Stimulated activated CD8-positive, alpha-beta memory T cell treated with anti-CD3 and anti-CD28 coated beads, Interleukin-7, amount 100 ng/mL, for 48 hours (primary cell): ENCODE measurements around the gene SCARB2.

ENCODE experiments used
- DNase-seq, 2 donors: peaks; one replicate each; pipeline ENCODE4 v3.0.0-alpha.2; 2020; ENCODE audit warnings: low read depth in 1 of 2; ENCODE audit errors: extremely low read depth in 1 of 2

Gene SCARB2

DNA sequence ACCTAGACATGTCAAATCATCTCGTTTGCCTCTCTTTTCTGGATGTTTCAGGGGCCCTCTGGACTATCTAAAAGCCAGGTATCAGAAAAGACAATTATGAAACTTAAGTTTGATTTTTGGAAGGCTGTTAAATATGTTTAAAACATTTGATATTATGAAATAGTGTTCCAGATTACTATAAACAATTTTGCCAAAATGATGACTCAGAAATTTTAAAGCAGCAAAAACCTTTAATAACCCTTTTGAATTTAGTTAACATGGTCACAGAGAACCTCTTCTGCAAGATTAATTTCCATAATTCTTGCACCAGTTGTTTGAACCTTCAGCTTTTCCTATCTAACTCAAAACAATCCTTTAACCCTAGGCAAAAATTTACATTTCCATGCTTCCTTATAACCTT, 19.1 kb upstream of the SCARB2 start:
- no peak for DNase-seq

- DNase-seq = no peak
Observed at GRCh38 chr4:76226418-76226817, 12.8 kb upstream of the SCARB2 start.

DNA sequence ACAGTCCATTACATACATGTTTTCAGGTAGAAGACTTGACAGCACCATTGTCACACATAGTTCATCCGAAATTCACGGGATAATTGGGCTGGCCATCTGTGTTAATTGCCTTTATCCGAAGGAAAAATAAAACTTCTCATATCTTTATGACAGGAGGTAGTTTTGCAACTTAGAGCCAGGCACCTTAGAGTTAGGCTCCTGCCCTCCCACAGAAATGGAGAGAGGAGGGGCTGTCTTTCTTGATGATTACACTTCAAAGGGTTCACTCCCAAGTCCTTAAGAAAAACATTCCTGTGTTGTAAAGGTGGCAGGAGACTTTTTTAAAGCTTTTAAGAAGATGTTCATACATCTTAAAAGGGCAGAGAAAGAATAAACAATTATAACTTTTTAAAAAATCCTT, 10.5 kb upstream of the SCARB2 start:
- DNase-seq = no peak

GRCh38 chr4:76219299-76220055, 5.9 kb upstream of the SCARB2 start:
- DNase-seq = no peak

- DNase-seq = no peak
Observed at GRCh38 chr4:76216975-76217814, 3.6 kb upstream of the SCARB2 start.

- DNase-seq = no peak
Observed at GRCh38 chr4:76216524-76216923, 2.9 kb upstream of the SCARB2 start.

GRCh38 chr4:76215077-76215476, 1.5 kb upstream of the SCARB2 start:
- DNase-seq = no peak

DNA sequence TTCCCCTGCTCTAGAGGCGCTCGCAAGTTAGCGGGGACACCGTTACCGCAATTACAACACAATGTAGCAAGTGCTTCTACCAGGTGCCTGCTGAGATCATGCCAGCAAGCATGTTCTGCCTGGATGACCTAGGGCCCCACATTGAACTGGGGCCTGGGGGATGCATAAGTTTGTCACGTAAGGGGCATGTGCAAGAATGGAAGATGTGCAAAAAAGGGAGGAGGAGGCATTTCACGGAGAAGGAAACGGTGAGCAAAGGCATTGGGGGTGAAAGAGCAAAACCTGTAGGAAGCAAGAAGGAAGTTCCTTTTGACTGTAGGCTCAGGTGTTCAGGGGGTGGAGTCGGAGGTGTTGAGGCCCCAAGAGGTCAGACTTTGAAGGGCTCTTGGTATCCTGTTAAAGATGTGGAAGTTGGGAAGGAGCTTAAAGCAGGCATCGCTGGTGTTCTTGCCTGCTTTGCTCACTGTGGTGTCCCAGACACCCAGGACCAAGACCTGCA, 602 bp upstream of the SCARB2 start:
- no peak for DNase-seq

DNA sequence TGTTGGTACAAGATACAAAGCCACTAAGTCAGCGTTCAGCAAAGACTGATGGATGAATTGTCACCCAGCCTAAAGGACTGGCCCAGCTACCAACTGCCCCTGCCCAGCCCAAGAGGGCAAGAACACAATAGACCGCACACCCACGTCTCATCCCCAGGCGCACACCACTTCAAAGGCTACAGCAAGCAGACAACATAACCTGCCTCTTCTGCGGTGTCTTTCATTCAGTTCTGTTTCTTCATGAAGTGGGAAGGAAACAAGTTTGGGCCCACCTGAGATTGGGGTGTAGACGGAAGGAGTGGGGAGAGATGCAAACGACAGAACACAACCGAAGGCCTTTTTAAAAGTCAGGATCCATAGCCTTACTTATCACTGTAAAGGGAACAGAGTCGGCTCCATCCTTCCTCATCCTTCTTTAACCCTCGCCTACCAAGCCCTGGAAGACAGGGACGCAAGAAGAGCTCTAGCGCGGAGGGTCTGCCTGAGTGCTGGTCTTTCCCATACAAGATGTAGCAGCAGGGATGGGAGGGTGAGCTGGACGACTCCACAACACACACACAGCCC, 691 bp downstream of the SCARB2 start:
- no peak for DNase-seq

- DNase-seq = no peak
Observed at GRCh38 chr4:76211769-76212708, 1.6 kb downstream of the SCARB2 start.

- no peak for DNase-seq
Observed at GRCh38 chr4:76210452-76210851, 3.2 kb downstream of the SCARB2 start.

DNA sequence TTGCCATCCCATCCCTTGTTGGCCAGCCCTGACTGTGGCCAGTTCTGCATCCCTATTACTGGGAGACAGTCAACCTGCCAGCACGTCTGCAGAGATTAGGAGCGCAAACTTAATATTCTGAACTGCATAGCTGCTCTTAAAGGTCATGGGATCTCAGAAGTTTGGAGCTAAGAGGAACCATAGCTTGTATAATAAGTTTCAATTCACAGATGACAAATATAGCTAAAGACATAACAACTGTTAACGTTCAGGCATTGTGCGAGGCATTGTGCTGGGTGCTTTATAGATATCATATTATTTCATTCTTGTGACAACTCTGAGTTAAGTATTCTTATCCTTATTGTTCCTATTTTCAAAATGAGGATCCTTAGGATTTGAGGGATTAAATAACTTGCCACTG, 3.7 kb downstream of the SCARB2 start:
- DNase-seq = no peak

- DNase-seq = no peak
Observed at GRCh38 chr4:76208005-76208765, 5.4 kb downstream of the SCARB2 start.

GRCh38 chr4:76207549-76207948, 6.1 kb downstream of the SCARB2 start:
- DNase-seq = no peak

DNA sequence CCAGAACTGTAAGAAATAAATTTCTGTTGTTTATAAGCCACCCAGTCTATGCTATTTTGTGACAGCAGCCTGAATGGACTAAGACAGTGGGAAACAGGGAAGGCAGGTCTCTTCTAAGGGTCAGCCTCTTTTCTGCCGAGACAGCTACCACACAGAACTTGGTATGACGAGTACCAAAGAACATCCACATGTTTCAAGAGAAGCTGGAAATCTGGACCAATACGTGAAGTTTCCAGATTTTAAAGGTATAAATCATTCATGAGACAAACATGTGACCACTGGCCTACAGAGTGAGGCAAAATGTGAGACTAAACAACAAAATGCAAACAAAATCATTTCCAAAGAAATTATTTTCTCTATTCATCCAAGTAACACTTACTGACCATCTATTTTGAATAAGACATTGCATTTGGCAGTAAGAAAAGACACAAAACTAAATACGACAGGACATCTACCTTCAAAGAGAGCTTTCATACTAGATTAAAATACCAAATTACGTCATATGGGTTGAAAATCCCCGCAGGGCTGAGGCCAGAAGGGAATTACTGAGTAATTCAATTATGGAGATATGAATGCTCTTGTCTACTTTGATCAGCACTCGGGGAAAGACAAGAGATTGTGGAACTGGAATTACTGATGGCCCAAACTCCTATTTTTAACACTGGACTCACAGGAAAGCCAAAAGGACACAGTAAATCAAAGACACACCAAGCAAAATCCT, 7.2 kb downstream of the SCARB2 start:
- no peak for DNase-seq

GRCh38 chr4:76205476-76205875, 8.1 kb downstream of the SCARB2 start:
- DNase-seq = no peak

DNA sequence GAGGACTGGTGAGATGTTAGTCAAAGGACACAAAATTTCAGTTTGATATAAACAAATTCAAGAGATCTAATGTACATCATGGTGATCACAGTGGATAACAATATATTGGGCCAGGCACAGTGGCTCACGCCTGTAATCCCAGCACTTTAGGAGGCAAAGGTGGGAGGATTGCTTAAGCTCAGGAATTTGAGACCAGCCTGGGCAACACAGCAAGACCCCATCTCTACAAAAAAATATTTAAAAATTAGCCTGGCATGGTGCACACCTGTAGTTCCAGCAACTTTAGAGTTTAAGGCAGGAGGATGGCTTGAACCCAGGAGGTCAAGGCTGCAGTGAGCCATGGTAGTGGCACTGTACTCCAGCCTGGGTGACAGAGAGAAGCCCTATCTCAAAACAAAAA, 8.7 kb downstream of the SCARB2 start:
- DNase-seq = no peak

GRCh38 chr4:76203541-76203940, 10.1 kb downstream of the SCARB2 start:
- DNase-seq = no peak

GRCh38 chr4:76201276-76201675, 12.3 kb downstream of the SCARB2 start:
- no peak for DNase-seq
